Inflammatory macrophage (primary cell): Measurements from ENCODE around the gene SCARB2.
"Not testable (repeated sequence)": the region's sequence is repeated elsewhere in the genome, so short reads cannot be mapped to it uniquely, and the experiment has no call there.

ENCODE experiments used
- DNase-seq, 2 donors: peaks; one replicate each; pipeline ENCODE4 v3.0.0-alpha.2; 2020 to 2022
- total RNA-seq, 18 experiments: gene quantifications; one replicate each; lab custom pipeline; 2026; ENCODE audit warnings: mixed read lengths in 6 of 18, inconsistent platforms in 2 of 18; lab: John Stamatoyannopoulos, UW

The SCARB2 gene, protein sequence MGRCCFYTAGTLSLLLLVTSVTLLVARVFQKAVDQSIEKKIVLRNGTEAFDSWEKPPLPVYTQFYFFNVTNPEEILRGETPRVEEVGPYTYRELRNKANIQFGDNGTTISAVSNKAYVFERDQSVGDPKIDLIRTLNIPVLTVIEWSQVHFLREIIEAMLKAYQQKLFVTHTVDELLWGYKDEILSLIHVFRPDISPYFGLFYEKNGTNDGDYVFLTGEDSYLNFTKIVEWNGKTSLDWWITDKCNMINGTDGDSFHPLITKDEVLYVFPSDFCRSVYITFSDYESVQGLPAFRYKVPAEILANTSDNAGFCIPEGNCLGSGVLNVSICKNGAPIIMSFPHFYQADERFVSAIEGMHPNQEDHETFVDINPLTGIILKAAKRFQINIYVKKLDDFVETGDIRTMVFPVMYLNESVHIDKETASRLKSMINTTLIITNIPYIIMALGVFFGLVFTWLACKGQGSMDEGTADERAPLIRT
- 423 to 1,115 (median 613) reads per million in 18 experiments for total RNA-seq

DNA sequence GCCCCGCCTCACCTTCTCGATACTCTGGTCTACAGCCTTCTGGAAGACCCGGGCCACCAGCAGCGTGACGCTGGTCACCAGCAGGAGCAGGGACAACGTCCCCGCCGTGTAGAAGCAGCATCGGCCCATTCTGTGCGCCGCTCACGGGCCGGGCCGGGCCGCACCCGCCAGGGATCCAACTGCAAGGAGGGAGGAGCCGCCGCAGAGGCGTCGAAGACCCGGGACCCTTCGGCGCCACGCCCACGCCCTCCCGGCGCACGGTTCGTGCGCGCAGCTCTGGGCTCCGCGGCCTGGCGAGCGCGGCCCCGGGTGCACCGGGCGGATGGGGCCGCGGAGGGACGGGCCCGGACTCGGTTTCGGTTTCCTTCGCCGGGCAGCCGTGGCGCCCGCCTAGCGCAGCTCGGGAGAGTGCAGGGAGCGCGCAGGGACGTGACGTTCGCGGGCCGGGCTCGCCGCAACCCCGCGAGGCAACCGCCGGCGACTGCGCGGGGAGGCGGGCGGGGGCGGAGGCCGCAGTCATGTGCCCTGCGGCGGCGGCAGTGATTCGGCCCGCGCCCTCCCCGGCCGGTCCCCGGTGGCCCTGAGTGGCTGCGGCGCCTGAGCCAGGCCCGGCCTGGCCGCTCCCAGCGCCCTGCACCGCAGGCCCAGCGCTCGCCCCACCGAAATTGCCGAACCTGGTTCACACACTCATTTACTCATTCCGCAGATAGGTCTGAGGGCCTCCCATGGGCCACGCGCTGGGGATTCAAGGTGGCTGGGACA, at the start of gene SCARB2:
Gene SCARB2, minus strand, starts transcription at position 410 of the 762 bp plus-strand sequence. Its CDS starts 281 bp downstream, at position 129.
- peak; percentile 89 to 93 for DNase-seq

DNA sequence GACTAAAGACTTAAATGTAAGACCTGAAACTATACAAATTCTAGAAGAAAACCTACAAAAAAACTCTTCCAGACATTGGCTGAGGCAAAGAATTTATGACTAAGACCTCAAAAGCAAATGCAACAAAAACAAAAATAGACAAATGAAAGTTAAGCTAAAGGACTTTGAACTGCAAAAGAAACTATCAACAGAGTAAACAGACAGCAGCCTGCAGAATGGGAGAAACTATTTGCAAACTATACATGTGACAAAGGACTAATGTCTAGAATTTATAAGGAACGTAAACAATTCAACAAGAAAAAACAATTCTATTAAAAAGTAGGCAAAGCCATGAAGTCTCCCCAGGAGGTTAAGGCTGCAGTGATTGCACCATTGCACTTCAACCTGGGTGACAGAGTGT, 46.9 kb upstream of the SCARB2 start:
- DNase-seq: no peak

DNA sequence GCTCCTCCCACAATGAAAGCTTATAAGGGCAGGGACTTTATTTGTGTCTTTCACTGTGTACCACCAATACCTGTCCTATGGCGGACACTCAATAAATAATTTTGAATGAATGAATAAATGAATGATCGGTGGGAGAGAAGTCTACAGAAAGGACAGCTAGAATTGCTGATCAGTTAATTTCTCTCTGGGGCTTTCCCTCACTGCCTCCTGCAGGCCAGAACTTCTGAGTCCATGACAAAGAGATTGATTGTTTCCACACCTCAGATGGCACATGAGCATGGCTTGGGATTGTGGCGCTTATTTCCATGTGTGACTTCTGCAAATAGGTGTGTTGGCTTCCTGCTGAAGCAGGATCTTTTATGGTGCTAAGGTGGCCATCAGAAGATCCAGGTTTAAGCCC, 44.2 kb upstream of the SCARB2 start:
- DNase-seq: no peak

DNA sequence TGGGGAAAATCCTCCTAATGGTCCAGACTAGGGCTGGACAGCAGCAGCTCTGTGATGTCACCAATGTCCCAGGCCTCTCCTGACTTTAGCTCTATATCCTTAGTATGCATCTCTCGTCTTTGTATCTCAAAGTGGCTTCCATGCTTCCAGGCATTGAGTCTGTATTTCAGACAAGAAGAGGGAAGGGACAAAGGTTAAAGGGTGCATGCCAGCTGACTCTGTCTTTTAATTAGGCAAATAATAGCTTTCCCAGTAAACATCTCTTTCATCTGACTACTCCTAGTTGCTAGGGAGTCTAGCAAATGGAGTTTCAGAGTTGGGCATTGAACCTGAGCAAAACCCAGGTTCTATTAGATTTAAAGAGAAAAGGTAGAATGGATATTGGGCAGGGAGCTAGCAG, 43.3 kb upstream of the SCARB2 start:
- no peak for DNase-seq

DNA sequence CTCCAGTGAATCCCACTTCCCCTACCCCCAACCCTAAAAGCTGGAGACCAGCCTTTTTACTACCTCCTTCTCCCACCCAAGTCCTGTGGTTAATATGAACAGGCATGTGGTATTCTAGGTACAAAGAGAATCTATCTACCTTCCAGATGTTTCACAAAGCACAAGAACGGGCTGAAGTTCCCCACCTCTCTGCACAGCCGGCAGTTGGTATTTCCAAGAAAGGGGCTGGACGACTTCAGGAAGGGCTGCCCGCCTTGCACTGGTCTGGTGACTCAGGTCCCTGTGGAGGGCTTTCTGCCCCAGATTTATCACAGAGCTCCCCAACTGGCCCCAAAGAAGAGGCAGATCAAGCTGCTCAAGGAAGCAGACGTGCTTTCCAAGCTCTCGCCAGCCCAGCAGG, 42.4 kb upstream of the SCARB2 start:
- DNase-seq: no peak

DNA sequence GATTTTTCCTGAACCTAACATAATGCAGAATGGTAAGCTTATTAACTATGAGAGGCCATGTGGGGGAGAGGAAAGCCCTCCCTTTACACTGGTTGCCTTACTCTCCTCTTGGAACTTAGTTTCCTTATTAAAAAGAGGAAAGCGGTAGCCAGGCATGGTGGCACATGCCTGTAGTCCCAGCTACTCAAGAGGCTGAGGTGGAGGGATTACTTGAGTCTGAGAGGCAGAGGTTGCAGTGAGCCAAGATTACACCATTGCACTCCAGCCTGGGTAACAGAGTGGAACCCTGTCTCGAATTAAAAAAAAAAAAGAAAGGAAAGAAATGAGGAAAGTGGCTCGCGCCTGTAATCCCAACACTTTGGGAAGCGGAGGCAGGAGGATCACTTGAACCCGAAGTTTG, 39.9 kb upstream of the SCARB2 start:
- DNase-seq: no peak

DNA sequence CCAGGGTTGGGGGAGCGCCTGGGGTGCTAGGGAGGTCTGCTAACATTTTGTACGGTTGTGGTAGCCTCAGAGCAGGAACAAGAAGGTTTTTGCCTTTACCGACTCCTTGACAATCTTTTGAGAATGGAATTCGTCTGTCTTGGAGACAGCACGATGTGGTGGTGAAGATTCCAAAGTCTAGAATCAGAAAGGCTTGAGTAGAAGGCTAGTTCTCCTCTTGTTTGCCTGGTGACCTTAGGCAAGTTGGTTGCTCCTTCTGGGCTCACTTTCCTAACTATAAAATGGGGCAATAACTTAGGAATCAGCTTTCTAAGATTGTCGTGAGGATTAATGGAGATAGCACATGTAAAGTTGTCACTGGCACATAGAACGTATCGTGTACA, 38.6 kb upstream of the SCARB2 start:
- no peak for DNase-seq

DNA sequence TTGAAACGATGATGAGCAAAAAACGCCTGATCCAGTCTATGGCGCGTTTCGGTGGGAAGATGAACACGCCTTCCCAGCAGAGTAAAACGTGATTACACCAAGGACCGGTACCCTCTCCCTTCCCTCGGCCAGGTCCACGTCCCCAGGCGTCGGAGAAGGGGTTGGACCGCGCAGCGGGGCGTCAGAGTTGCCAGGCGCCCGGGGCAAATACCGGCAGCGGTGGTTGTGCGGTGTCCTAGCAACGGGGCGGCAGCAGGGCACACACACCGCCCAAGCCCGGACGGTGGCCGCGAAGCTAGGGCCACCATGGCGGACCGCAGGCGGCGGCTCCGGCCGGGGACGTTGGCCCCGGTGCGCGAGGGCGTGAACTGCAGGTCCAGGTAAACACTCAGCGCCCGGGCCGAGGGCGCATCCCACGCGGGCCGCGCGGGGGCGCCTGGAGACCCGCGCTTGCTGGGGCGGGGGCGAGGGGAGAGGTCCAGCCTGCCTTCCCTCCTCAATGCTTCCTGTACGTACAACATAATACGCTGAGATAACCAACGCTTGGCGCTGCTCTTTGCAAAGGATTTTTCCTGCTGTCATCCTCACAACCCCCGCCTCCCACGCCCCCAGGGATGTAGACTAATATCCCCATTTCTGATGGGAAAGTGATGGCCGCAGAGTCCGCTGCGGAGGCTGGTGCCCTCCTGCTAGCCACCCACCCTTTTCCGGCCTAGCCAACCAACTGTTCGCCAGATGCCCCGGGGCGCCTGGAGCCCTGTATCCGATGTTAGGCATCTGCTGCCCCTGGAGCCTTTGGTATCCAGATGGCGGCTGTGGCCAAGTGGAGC, 38.0 kb upstream of the SCARB2 start, which contains the start of gene FAM47E:
Gene FAM47E, plus strand, starts transcription at position 281 of the 830 bp plus-strand sequence. Its CDS starts 26 bp downstream, at position 307.
- DNase-seq: peak; percentile 49 to 66

DNA sequence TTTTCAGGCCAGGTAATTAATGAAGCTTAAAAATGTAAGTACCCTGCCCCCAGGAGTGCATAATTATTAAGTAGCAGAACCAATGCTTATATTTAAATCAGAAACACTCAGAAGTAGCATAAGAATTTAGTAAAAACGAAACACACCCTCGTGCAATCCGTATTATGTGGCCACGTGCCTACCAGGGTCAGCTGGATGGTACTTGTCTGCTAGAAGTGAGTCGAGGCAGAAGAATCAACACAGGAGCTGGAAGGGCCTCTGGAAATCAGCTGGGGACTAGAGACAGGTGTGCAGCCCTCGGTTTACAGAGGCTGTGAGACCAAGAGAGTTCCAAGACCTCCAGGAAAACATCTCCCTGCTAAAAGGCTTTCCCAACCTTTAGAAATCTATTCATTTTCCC, 37.3 kb upstream of the SCARB2 start:
- DNase-seq: no peak

DNA sequence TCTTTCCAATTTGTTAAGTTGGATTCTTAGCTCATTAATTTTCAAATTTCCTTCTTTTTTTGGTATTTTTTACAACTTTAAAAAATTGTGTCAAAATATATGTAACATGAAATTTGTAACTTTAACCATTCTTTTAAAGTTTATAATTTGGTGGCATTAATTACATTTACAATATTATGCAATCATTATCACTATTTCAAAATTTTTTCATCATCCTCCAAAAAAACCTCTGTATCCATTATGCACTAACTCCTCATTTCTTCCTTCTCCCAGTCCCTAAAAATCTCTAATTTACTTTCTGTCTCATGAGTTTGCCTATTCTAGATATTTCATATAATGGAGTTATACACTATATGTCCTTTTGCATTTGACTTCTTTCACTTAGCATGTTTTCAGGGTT, 33.2 kb upstream of the SCARB2 start:
- DNase-seq: no peak

DNA sequence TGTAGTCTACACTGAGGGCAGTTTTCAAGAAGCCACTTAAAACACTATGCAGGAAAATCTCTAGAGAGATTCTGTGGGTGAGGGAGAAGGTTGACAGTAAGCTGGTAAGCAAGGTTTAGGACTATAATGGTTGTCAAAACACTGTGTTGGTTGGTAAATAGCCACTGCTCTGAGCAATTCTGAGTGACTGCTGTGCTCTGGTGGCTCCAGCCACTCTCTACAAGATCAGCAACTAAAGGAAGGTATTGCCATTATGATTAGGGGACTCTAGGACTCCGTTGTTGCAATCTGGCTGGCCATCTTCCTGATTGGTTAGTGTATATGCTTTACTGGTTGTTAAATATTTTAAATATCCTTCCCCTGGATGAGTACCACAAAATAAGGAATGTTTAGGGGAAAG, 32.4 kb upstream of the SCARB2 start:
- no peak for DNase-seq

DNA sequence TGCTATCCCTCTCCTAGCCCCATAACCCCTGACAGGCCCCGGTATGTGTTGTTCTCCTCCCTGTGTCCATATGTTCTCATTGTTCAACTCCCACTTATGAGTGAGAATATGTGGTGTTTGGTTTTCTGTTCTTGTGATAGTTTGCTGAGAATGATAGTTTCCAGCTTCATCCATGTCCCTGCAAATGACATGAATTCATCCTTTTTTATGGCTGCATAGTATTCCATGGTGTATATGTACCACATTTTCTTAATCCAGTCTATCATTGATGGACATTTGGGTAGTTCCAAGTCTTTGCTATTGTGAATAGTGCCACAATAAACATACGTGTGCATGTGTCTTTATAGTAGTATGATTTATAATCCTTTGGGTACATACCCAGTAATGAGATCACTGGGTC, 30.3 kb upstream of the SCARB2 start:
- not testable (repeated sequence) for DNase-seq

DNA sequence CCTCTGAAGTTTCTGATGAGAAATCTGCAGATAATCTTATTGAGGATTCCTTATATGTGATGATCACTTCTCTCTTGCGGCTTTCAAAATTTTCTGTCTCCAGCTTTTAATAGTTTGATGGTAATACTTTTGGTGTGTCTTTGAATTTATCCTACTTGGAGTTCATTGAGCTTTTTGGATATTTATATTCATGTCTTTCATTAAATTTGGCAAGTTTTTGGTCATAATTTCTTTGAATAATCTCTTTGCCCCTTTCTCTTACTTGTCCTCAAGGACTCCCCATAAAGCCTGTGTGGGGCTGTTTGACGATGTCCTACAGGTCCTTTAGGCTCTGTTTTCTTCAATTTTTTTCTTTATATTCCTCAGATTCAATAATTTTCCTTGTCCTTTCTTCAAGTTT, 26.6 kb upstream of the SCARB2 start:
- no peak for DNase-seq

DNA sequence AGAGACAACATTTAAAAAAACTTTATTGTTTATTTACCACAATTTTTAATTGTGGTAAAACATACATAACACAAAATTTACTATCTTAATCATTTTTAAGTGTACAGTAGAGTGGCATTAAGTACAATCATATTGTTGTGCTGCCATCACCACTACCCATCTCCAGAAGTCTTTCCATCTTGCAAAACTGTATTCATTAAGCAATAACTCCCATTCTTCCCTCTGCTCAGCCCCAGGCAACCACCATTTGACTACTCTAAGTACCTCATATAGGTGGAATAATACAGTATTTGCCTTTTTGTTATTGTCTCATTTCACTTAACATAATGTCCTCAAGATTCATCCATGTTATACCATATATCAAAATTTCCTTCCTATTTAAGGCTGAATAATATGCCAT, 25.1 kb upstream of the SCARB2 start:
- no peak for DNase-seq

DNA sequence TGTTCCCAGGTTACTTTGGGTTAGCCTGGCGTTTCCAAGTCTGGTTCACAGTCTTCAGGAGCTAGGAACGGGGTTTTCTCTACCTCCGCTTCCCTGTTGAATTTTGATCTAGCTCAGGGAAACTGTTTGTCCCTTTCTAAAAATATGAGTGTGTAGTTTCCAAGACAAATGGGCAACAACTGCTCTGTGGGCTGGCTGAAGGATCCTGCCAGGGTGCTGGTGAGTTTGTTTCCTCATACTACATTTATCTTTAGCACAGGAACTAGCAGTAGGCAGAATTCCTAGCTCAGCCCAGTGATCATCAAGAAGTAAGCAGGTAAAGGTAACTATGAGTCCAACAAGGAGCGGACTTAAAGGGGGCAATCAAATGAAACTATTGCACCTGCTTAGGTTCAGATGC, 24.6 kb upstream of the SCARB2 start:
- no peak for DNase-seq

DNA sequence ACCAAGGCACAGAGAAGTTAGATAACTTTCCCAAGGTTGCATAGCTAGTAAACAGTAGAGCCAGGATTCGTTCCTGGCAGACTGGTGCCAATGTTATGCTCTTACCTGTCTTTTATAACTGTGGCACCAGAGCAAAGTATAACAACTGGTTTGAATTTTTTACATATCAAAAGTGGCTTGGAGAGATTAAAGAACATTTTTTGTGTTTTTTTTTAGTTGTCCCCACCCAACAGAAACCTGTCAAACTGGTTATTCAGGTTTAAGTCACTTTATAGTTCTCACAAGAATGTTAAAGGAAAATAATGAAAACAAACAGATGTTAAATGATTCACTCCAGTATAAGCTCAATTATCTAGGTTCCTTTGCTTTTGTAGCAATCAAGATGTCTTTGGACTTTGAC, 22.3 kb upstream of the SCARB2 start:
- DNase-seq: no peak

DNA sequence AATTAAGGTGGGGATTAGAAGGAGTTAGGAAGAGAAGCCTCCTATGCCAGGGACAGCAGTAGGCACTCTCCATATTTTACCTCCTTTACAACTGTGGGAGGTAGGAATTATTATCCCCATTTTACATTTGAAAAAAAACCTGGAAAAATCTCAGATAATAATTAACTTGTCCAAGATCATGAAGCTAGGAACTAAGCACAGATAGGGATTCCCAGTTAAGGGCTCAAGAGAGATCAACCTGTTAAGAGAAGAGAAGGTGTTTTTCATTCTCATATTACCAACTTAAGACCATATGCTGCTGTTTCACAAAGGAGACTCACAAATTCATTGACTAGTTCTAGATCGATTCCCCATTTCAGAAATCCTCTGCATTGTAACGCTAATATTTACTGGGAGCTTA, 21.8 kb upstream of the SCARB2 start:
- DNase-seq: no peak

DNA sequence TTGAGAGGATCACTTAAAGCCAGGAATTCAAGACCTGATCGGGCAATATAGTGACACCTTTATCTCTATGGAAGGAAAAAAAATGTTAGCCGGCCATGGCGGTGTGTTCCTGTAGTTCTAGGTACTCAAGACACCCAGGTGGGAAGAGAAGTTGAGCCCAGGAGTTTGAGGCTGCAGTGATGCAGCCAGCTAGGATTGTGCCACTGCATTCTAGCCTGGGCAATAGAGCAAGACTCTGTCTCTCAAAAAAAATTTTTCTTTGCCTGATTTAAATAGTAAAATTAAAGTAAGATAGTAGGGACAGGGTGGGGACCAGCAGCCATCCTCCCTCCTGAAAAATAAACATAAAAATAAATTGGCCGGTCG, 21.0 kb upstream of the SCARB2 start:
- DNase-seq: no peak

DNA sequence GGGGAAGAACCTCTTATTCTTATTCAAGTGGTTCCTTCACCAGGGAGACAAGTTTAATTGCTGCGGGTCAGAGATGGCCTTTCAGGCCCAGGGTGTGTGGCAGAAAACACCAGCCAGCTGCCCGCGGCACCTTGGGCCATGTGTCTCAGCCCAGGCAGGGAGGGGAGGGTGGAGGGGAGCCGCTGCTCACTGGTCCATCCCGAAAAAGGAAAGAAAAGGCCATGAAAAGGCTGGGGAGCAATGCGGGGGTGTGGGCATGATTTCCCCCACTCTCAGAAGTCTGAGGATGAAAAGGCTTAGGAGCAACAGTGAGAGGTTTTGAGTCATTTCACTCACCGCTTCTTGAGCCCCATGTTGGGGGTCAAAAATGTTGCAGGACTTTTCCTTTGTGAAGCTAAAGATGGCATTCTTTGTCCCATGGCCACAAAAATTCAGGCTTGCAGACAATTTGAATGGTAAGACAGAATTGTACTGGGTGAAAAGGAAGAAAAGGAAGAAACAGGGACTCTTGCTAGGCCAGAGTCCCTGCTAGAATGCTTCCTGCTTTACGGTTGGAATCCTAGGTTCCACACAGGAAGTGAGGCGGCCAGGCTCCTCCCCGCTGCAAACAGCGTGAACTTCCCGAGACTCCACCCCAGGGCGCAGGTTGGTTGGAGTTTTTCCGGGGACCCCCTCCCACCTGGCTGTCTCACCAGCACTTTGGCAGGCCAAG, 20.5 kb upstream of the SCARB2 start:
- no peak for DNase-seq

DNA sequence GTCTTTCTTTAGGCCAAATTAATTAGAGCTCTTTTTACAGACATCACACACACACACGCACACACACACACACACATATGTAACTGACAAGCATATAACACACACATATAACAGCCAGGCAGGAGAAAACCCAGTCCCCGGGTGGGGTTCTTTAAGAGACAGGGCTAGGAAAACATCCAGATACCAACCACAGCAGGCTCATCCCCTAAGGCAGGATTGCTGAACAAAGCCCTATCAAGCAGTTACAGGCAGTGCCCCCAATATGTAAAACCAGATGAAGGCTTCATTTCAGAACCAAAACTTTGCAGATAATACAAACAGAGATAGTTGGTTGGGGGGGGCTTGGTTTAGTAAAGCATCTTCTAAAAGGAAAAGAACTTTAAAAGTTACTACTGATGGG, 19.9 kb upstream of the SCARB2 start:
- DNase-seq: no peak

DNA sequence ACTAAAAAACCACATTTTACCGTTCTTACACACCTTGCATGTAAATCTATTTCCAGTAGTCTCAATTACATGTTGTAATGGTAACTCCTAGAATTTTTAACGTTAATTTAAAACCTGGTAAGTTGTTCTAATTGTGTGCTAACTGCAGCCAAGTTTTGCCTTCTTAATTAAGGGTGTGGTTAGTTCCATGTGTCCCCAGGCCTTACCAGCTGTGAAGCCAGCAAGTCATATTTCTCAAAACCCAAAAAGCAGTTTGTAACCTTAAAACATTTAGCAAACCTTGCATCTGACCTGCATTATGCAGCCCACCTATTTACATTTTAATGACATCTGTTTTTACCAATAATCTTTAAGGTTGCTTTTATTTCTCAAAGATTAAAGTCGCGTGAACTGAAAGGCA, 19.5 kb upstream of the SCARB2 start:
- DNase-seq: no peak

DNA sequence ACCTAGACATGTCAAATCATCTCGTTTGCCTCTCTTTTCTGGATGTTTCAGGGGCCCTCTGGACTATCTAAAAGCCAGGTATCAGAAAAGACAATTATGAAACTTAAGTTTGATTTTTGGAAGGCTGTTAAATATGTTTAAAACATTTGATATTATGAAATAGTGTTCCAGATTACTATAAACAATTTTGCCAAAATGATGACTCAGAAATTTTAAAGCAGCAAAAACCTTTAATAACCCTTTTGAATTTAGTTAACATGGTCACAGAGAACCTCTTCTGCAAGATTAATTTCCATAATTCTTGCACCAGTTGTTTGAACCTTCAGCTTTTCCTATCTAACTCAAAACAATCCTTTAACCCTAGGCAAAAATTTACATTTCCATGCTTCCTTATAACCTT, 19.1 kb upstream of the SCARB2 start:
- no peak for DNase-seq
